ENCODE results near the gene SVOPL.

The SVOPL gene

GRCh38 chr7:138563808-138564207, 137.4 kb downstream of the SVOPL start:
- DNase-seq (ENCODE audit: low read depth): no peak

GRCh38 chr7:138559448-138559847, 141.7 kb downstream of the SVOPL start:
- DNase-seq (ENCODE audit: low read depth): no peak

- DNase-seq (ENCODE audit: low read depth): no peak
Measured at GRCh38 chr7:138556771-138557484, 144.2 kb downstream of the SVOPL start.

- no peak for DNase-seq (ENCODE audit: low read depth)
Measured at GRCh38 chr7:138555684-138556083, 145.5 kb downstream of the SVOPL start.

- DNase-seq (ENCODE audit: low read depth): no peak
Measured at GRCh38 chr7:138554674-138555073, 146.5 kb downstream of the SVOPL start.

- no peak for DNase-seq (ENCODE audit: low read depth)
Measured at GRCh38 chr7:138553805-138554204, 147.4 kb downstream of the SVOPL start.

GRCh38 chr7:138551102-138551501, 150.1 kb downstream of the SVOPL start:
- no peak for DNase-seq (ENCODE audit: low read depth)

GRCh38 chr7:138550337-138550736, 150.8 kb downstream of the SVOPL start:
- no peak for DNase-seq (ENCODE audit: low read depth)

GRCh38 chr7:138549082-138549481, 152.1 kb downstream of the SVOPL start:
- no peak for DNase-seq (ENCODE audit: low read depth)

GRCh38 chr7:138546829-138547228, 154.3 kb downstream of the SVOPL start:
- no peak for DNase-seq (ENCODE audit: low read depth)

- DNase-seq (ENCODE audit: low read depth): no peak
Measured at GRCh38 chr7:138546064-138546619, 155.0 kb downstream of the SVOPL start.

- no peak for DNase-seq (ENCODE audit: low read depth)
Measured at GRCh38 chr7:138545123-138545522, 156.0 kb downstream of the SVOPL start.
